Gastroesophageal sphincter (tissue), 4 donors: ENCODE results near the gene LAMTOR1. TPM values are rescaled to one million over a fixed set of nuclear protein-coding genes. Genes with fewer than 3 reads are reported as not detected.

Experiments used
- ATAC-seq: fragments of 150-250 bp; one replicate; pipeline ENCODE4 v1.9.1; 2016; ENCODE audit warnings: mild to moderate bottlenecking, moderate library complexity
- H3K27ac ChIP-seq, 4 donors: fragments of 200-600 bp; sonication (generic) in 3 of 4; 1 replicate in 3 of 4; 2 replicates in 1 of 4; pipeline ENCODE4 v1.5.1; 2016 to 2019
- H3K27me3 ChIP-seq: fragments of 200-600 bp; sonication (generic); one replicate; pipeline ENCODE4 v1.5.1; 2019
- H3K36me3 ChIP-seq, 2 donors: fragments of 200-600 bp; sonication (generic); one replicate each; pipeline ENCODE4 v1.5.1; 2019; ENCODE audit warnings: control low read depth in 1 of 2
- H3K4me1 ChIP-seq, 3 donors: fragments of 200-600 bp; sonication (generic); 1 replicate in 2 of 3; 2 replicates in 1 of 3; pipeline ENCODE4 v1.5.1; 2016 to 2019; ENCODE audit warnings: control low read depth in 2 of 3
- H3K4me3 ChIP-seq, 2 donors: fragments of 200-600 bp; sonication (generic); one replicate each; pipeline ENCODE4 v1.5.1; 2019; ENCODE audit warnings: mild to moderate bottlenecking in 1 of 2, moderate library complexity in 1 of 2
- H3K9me3 ChIP-seq, 3 donors: fragments of 200-600 bp; sonication (generic); one replicate each; pipeline ENCODE4 v1.5.1; 2017 to 2019; ENCODE audit warnings: control low read depth in 2 of 3
- CTCF ChIP-seq, 4 experiments: fragments of 200-600 bp in 2 of 4; fragments of 450-650 bp in 2 of 4; sonication (generic) in 1 of 4; IDR thresholded peaks; one replicate each; pipeline ENCODE4 v1.5.1; 2017 to 2019; ENCODE audit warnings: antibody characterized with exemption in 4 of 4, mild to moderate bottlenecking in 2 of 4, moderate library complexity in 2 of 4
- EP300 ChIP-seq: sonication (generic); formaldehyde crosslinking; IDR thresholded peaks from one replicate; pipeline ENCODE4 v1.6.1; 2017; ENCODE audit warnings: antibody characterized with exemption, mild to moderate bottlenecking
- POLR2A ChIP-seq, 2 donors: fragments of 450-650 bp; IDR thresholded peaks; one replicate each; pipeline ENCODE4 v1.6.1; 2017; ENCODE audit warnings: antibody characterized with exemption in 2 of 2, mild to moderate bottlenecking in 2 of 2, moderate library complexity in 1 of 2
- POLR2AphosphoS5 ChIP-seq: sonication (generic); formaldehyde crosslinking; IDR thresholded peaks from one replicate; pipeline ENCODE4 v1.6.1; 2017; ENCODE audit warnings: antibody characterized with exemption
- WGBS, 2 donors: methylation state at CpG; one replicate each; pipeline ENCODE4 v1.1.5; 2018; ENCODE audit warnings: low coverage in 1 of 2; 5-methylcytosine and 5-hydroxymethylcytosine counted together
- total RNA-seq, 4 donors: library from RNA; depleted of rRNA; stranded (reverse); fragments of >200 nt; gene quantifications; one replicate each; pipeline ENCODE4 v1.1.0, GENCODE V29; 2016

The LAMTOR1 gene
- total RNA-seq, 4 donors from 2014 or later, result 87.1 to 103 (median 98.2) TPM

GRCh38 chr11:72112143-72112977 is 9.3 kb upstream of the LAMTOR1 start, which contains the start of gene ANAPC15:
TSS of gene ANAPC15 (minus strand) at chr11:72112695. CDS start at chr11:72111276, 1,419 bp downstream.
- Histone ChIP-seq H3K9me3 (no peaks in the 10 kb centered on the region), H3K36me3 (peaks cover 0 to 26% of the 10 kb centered on the region in 2 donors), H3K4me1 (peaks cover 0 to 19% (median 10%) of the 10 kb centered on the region in 3 donors), H3K27me3 (peaks cover 13% of the 10 kb centered on the region), H3K27ac (peak within 1 kb of the TSS; percentile 93 to 100 (median 98)), H3K4me3 (peak within 1 kb of the TSS; percentile 64 to 74)
- ATAC-seq, result peak; percentile 95
- no peak for TF ChIP-seq EP300
- TF ChIP-seq POLR2AphosphoS5, result peak; percentile 98
- TF ChIP-seq POLR2A (IDR thresholded peaks at IDR 0.05), result peak; percentile 86 to 89
- peak in 1 of 4 experiments; percentile 2 for TF ChIP-seq CTCF (IDR thresholded peaks at IDR 0.05)
- 0 to 1% methylated on average over 21 to 42 of the region's 49 CpGs for WGBS, 2 donors

DNA sequence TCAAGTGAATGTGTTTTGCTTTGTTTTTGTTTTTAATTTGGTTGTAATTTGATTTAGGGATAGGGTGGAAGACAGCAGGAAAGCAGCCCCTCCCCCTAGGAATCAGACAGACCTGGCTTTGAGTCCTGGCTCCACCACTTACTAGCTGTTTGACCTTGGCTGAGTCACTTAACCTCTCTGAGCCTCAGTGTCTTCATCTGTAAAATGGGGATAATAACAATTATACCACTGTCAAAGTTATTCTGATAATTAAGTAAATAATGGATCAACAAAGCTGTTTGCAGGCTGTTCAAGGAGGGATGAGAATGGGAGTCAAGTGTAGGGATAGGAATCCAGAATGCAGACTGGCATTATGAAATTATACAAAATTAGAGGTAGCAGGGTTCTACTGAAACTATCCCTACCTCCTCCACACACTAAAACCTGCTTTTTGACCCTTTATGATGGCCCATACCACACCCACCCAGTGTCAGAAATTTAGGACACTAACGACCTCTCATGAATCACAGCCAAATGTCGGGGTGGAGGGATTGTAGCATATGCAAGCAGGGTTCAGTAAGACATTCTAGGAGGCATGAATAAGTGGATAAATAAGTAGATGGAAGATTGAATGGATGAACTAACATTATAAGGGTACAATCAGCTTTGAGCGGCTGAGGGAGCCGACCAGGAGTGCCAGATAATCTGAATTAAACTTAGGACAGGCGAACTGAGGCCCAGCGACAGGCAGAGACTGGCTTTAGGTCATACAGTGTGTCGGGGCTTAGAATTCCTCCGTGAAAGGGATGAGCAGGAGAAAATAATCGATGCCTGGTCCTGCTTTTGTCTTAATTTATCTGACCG is 8.4 kb upstream of the LAMTOR1 start:
- Histone ChIP-seq H3K27me3 (peaks cover 5% of the 10 kb centered on the region), H3K9me3 (no peaks in the 10 kb centered on the region), H3K27ac (peak overlapping the region; percentile 93 to 100 (median 98)), H3K4me1 (peaks cover 0 to 19% (median 10%) of the 10 kb centered on the region in 3 donors), H3K36me3 (peaks cover 0 to 28% of the 10 kb centered on the region in 2 donors), H3K4me3 (peak overlapping the region; percentile 61 to 74)
- 0% methylated on average over 2 to 10 of the region's 10 CpGs for WGBS, 2 donors
- TF ChIP-seq CTCF (IDR thresholded peaks at IDR 0.05) (no peak), POLR2A (IDR thresholded peaks at IDR 0.05) (no peak), EP300 (no peak), POLR2AphosphoS5 (no peak)
- ATAC-seq, result no peak

GRCh38 chr11:72105888-72106287 is 2.8 kb upstream of the LAMTOR1 start, which contains the start of gene TOMT:
TSS of gene TOMT (plus strand) at chr11:72105924. CDS start at chr11:72105952, 28 bp downstream.
- no peak within 1 kb of the TSS for H3K27ac ChIP-seq
- H3K27me3 ChIP-seq, result no peaks in the 10 kb centered on the region
- H3K36me3 ChIP-seq, result peaks cover 0 to 28% of the 10 kb centered on the region in 2 donors
- H3K4me1 ChIP-seq, result peaks cover 0 to 30% (median 16%) of the 10 kb centered on the region in 3 donors
- H3K4me3 ChIP-seq, result no peak within 1 kb of the TSS
- TF ChIP-seq CTCF (IDR thresholded peaks at IDR 0.05), result no peak
- no peak for TF ChIP-seq EP300
- TF ChIP-seq POLR2AphosphoS5, result no peak
- no peak for TF ChIP-seq POLR2A (IDR thresholded peaks at IDR 0.05)
- no peaks in the 10 kb centered on the region for H3K9me3 ChIP-seq
- ATAC-seq, result no peak
- WGBS, 2 donors, result 90% methylated on average over 7 of the region's 14 CpGs; no CpG with 5 or more reads in 1 of the 2 donors

- H3K4me1 ChIP-seq, result peaks cover 0 to 49% (median 24%) of the 10 kb centered on the region in 3 donors
- peak overlapping the region; percentile 22 to 71 for H3K4me3 ChIP-seq
- H3K27me3 ChIP-seq, result no peaks in the 10 kb centered on the region
- peak overlapping the region; percentile 83 to 97 (median 93) for H3K27ac ChIP-seq
- WGBS, 2 donors, result 83 to 86% methylated on average over 9 to 10 of the region's 11 CpGs
- no peak for ATAC-seq
- TF ChIP-seq EP300 (no peak), POLR2AphosphoS5 (no peak)
- no peaks in the 10 kb centered on the region for H3K9me3 ChIP-seq
- H3K36me3 ChIP-seq, result peaks cover 0 to 33% of the 10 kb centered on the region in 2 donors
Measured at GRCh38 chr11:72103754-72104167, 664 bp upstream of the LAMTOR1 start.

DNA sequence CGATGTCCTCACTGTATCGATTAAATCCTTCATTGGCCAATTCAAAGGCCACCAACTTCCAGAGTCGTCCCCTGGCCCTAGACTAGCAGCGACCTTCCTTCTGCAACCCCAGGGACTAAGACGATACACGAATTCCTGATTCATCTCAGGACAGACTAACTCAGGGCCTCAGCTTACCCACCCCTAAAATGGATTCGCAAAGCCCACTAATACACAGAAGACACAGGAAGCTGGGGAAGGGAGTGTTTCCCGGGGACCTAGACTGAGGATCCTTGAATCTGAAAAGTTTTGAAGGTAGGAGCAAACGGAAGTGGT is 509 bp downstream of the LAMTOR1 start:
- no peaks in the 10 kb centered on the region for H3K9me3 ChIP-seq
- peaks cover 0 to 52% (median 24%) of the 10 kb centered on the region in 3 donors for H3K4me1 ChIP-seq
- H3K4me3 ChIP-seq, result peak overlapping the region; percentile 60 to 71
- no peaks in the 10 kb centered on the region for H3K27me3 ChIP-seq
- ATAC-seq, result peak; percentile 1
- TF ChIP-seq EP300 (no peak), POLR2A (IDR thresholded peaks at IDR 0.05) (no peak), POLR2AphosphoS5 (no peak), CTCF (IDR thresholded peaks at IDR 0.05) (no peak)
- 2 to 6% methylated on average over 5 to 6 of the region's 9 CpGs for WGBS, 2 donors
- H3K36me3 ChIP-seq, result peaks cover under 1 to 33% of the 10 kb centered on the region in 2 donors
- H3K27ac ChIP-seq, result peak overlapping the region; percentile 72 to 97 (median 93)
